HG03432 (cell line): Measurements from ENCODE around the gene SLC9A6.

Experiments used
- ATAC-seq: cut with Tn5 transposase; IDR thresholded peaks from one replicate; pipeline ENCODE4 v1.9.1; 2021; ENCODE audit warnings: mild to moderate bottlenecking, moderate library complexity; ENCODE audit not compliant: unreplicated experiment

Gene SLC9A6

GRCh38 chrX:135985157-135985972, at the start of gene SLC9A6:
SLC9A6 (plus strand) TSS chrX:135985435; CDS start chrX:135985659, 224 bp downstream.
- ATAC-seq = peak; percentile 96

GRCh38 chrX:135944486-135944885, 40.7 kb upstream of the SLC9A6 start:
- no peak for ATAC-seq

GRCh38 chrX:135951291-135951690, 33.9 kb upstream of the SLC9A6 start:
- no peak for ATAC-seq

- ATAC-seq = peak; percentile 33
These were observed 12.1 kb upstream of the SLC9A6 start for GRCh38 chrX:135973025-135973547.

- peak; percentile 90 for ATAC-seq
These were observed 11.5 kb upstream of the SLC9A6 start, which contains the start of gene MMGT1 for GRCh38 chrX:135973548-135974278. MMGT1 (minus strand) TSS chrX:135973988; CDS start chrX:135973675, 313 bp downstream.

- ATAC-seq = no peak
These were observed 10.9 kb upstream of the SLC9A6 start for GRCh38 chrX:135974279-135974856.

GRCh38 chrX:135975421-135975820, 9.8 kb upstream of the SLC9A6 start:
- no peak for ATAC-seq

- ATAC-seq = no peak
These were observed 7.6 kb upstream of the SLC9A6 start for GRCh38 chrX:135977611-135978010.

- no peak for ATAC-seq
These were observed 4.2 kb upstream of the SLC9A6 start for GRCh38 chrX:135981010-135981409.

GRCh38 chrX:135981668-135982067, 3.6 kb upstream of the SLC9A6 start:
- ATAC-seq = no peak

- ATAC-seq = no peak
These were observed 2.4 kb upstream of the SLC9A6 start for GRCh38 chrX:135982860-135983259.

- ATAC-seq = no peak
These were observed 979 bp upstream of the SLC9A6 start for GRCh38 chrX:135984256-135984655.

- ATAC-seq = peak; percentile 28
These were observed 461 bp upstream of the SLC9A6 start for GRCh38 chrX:135984791-135985156.

- no peak for ATAC-seq
These were observed 707 bp downstream of the SLC9A6 start for GRCh38 chrX:135985973-135986310.

GRCh38 chrX:135988245-135988644, 3.0 kb downstream of the SLC9A6 start:
- ATAC-seq = no peak

- ATAC-seq = no peak
These were observed 29.8 kb downstream of the SLC9A6 start for GRCh38 chrX:136015016-136015415.

GRCh38 chrX:136016881-136017280, 31.6 kb downstream of the SLC9A6 start:
- no peak for ATAC-seq

- ATAC-seq = no peak
These were observed 34.0 kb downstream of the SLC9A6 start for GRCh38 chrX:136019226-136019625.

GRCh38 chrX:136021160-136021559, 35.9 kb downstream of the SLC9A6 start:
- peak; percentile 89 for ATAC-seq

GRCh38 chrX:136021903-136022302, 36.7 kb downstream of the SLC9A6 start:
- peak; percentile 82 for ATAC-seq

GRCh38 chrX:136025091-136025490, 39.9 kb downstream of the SLC9A6 start:
- no peak for ATAC-seq
